Stimulated activated CD4-positive, alpha-beta T cell treated with anti-CD3 and anti-CD28 coated beads, Interleukin-4, amount 100 ng/mL, for 1 hour (primary cell): ENCODE data around the gene PPL.

Experiments
- DNase-seq: peaks from one replicate; pipeline ENCODE4 v3.0.0-alpha.2; 2020

The PPL gene

GRCh38 chr16:4884972-4885874 is 51.7 kb downstream of the PPL start:
- no peak for DNase-seq

- no peak for DNase-seq
Observed at GRCh38 chr16:4884209-4884608, 52.7 kb downstream of the PPL start.

GRCh38 chr16:4883501-4883900 is 53.4 kb downstream of the PPL start:
- no peak for DNase-seq

GRCh38 chr16:4882633-4883285 is 54.2 kb downstream of the PPL start:
- DNase-seq: no peak

GRCh38 chr16:4882000-4882632 is 54.8 kb downstream of the PPL start:
- DNase-seq: no peak

- DNase-seq: no peak
Observed at GRCh38 chr16:4880006-4880580, 56.9 kb downstream of the PPL start.

GRCh38 chr16:4879049-4879448 is 57.9 kb downstream of the PPL start:
- DNase-seq: no peak

- DNase-seq: no peak
Observed at GRCh38 chr16:4877380-4877685, 59.6 kb downstream of the PPL start.

GRCh38 chr16:4876646-4877379 is 60.1 kb downstream of the PPL start:
- no peak for DNase-seq

- no peak for DNase-seq
Observed at GRCh38 chr16:4874666-4875065, 62.3 kb downstream of the PPL start.

GRCh38 chr16:4873091-4873490 is 63.9 kb downstream of the PPL start:
- no peak for DNase-seq

GRCh38 chr16:4871071-4871470 is 65.9 kb downstream of the PPL start:
- DNase-seq: no peak

- no peak for DNase-seq
Observed at GRCh38 chr16:4870138-4870671, 66.7 kb downstream of the PPL start.

GRCh38 chr16:4869147-4869805 is 67.7 kb downstream of the PPL start:
- no peak for DNase-seq

GRCh38 chr16:4868535-4868934 is 68.4 kb downstream of the PPL start:
- no peak for DNase-seq

GRCh38 chr16:4868026-4868425 is 68.9 kb downstream of the PPL start:
- DNase-seq: no peak

GRCh38 chr16:4866586-4866985 is 70.4 kb downstream of the PPL start:
- DNase-seq: no peak

- no peak for DNase-seq
Observed at GRCh38 chr16:4865231-4865860, 71.6 kb downstream of the PPL start.

GRCh38 chr16:4864728-4865127 is 72.2 kb downstream of the PPL start:
- DNase-seq: no peak

GRCh38 chr16:4862639-4863038 is 74.3 kb downstream of the PPL start:
- no peak for DNase-seq

GRCh38 chr16:4860727-4861342 is 76.1 kb downstream of the PPL start:
- DNase-seq: no peak
